ENCODE measurements around the gene ZNF497.
"Not testable (repeated sequence)": the region's sequence is repeated elsewhere in the genome, so short reads cannot be mapped to it uniquely, and the experiment has no call there.

Gene ZNF497

DNA sequence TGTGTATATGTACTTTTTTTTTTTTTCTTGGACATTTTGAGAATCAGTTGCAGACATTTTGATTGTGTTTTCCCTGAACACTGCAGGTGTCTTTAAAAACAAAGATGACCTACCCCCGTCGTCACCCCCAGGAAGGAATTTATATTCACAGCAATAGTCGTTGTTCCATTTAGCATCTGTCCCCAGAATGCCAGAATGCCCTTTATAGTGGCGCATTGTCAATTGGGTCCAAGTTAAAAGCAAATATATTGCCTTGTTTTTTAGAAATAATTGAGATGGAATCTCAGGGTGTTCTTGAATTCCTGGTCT is 31.1 kb upstream of the ZNF497 start:
- no peak for DNase-seq

DNA sequence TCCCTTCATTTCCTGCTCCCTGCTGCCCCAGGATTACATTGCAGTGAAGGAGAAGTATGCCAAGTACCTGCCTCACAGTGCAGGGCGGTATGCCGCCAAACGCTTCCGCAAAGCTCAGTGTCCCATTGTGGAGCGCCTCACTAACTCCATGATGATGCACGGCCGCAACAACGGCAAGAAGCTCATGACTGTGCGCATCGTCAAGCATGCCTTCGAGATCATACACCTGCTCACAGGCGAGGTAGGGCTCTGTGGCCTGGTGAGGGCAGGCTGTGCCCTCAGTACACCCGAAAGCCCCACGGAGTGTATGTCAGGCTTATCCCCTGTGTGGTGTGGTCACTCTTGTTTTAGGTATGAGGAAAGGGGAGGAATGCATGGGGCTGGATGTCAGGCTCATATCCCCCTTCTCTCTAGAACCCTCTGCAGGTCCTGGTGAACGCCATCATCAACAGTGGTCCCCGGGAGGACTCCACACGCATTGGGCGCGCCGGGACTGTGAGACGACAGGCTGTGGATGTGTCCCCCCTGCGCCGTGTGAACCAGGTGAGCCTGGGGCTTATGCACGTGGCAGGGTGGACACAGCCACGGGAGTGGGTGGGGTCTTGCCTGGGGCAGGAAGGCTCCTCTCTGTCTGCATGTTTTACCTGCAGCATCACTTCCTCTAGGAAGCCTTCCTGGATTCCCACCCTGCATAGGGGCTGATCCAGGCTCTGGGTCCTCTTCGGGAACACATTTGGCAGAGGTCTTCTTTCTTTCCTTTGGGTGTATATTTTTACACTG is 30.6 kb upstream of the ZNF497 start:
- no peak for DNase-seq

DNA sequence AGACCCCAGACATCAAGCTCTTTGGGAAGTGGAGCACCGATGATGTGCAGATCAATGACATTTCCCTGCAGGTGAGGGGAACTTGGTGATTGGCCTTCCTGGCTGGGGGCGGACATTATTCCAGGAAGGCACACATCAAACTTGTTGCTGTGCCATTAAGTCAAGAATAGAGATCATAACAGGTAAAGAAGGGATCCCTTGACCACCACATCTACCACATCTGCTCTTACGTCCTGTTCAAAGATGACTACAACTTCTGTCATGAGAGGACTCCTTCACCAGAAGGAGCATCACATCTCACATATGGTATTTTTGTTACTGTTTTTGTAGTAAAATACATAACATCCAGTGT is 25.6 kb upstream of the ZNF497 start:
- DNase-seq: no peak

DNA sequence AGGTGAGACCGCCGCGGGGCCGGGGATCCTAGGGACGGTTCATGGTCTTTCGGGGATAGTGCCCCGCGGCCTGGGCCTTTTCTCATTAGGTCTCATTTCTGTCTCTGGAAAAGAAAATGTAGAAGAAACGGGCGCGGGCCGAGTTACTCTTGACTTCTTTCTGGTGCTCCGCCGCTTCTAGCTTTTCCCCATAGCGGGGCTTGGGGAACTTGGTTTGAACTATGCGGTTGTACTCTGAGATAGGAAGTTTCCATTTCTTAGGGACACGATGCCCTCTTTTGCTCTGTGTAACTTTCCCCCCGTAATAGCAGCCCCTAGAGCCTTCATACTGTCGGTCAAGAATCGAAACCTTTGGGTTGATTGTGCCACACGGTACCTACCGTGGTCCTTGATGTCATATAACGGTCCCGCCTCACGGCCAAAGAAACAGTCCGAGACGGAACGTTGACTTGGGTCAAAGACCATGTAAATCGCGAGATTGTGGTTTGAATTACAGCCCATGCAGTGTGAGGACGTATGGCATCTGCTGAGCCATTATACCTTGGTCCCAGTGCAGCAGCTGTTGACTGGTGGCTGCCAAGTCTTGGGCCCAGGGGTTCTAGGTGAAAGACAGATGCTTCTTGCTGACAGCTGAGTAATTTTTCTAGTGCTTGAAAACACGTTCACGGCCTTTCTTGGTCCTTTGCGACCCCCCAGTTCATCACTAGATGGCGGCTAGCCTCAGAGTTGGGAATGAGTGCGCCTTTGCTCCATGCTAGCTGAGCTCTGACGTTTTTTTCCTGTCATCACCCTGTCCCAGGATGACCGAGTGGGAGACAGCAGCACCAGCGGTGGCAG is 25.0 kb upstream of the ZNF497 start:
- DNase-seq: no peak

DNA sequence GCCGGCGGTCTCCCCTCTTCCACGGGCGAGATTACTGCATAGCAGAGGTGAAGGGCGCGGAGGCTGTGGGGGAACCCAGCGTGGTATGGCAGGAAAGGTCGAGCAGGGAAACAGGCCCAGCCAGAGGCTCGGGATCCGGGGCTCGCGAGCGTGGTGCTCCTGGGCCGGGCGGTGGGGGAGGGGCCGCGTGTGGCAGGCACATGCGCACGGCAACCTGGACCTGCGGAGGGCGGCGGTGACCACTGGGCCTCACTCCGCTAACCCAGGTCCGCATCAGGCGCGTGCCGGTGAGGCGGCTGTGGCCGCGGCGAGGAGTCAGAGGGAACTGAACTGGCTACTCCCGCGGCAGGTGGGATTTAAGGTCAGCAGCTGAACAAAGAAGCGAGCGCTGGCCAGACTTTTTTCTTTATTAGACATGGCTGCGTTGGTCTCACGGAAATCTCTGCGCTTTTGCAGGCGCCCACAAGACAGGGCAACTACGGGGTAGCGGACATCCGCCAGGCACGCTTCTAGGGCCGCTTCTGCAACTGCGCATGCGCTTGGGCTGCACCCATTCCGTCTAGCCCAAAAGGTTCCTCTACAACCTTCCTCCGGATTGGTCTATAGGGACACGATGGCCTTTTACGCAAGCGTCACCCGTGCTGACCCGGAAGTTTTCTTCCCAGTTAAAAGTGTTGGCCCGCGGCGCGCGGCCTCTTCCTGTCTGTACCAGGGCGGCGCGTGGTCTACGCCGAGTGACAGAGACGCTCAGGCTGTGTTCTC is 24.2 kb upstream of the ZNF497 start, which contains the start of gene RPS5:
RPS5 (plus strand) TSS at position 694 of the 762 bp plus-strand sequence. CDS start 869 bp downstream, outside the sequence.
- peak; percentile 96 for DNase-seq

DNA sequence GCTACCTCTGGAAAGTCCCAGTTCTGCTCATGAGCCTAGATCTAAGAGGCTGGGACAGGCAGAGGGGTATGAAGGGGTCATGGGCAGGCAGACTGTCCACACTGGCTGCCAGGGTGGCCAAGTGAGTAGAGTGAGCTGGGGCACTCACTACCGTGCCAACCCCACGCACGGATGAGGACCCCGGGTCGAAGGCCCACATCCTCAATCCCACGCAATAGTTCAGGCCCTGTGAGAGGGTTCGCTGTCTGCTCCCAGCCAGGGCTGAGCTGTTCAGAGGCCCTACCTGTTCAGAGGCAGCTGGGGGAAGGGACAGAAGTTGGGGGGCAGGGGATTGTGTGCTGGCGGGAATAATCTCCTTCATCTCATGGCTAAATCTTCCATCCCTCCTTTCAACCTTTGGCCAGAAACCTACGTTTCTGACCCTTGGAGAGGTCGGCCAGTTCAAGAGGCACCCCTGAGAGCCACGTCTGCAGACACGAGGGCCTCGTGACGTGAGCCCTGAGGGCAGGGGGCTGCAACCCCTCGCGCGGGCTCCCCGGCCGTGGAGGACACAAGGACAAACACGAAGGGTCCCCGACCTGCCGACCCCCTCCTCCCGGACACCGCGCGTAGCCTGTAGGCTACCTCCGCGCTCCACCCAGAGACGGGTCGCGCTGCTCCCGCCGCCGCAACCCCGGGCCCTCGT is 23.5 kb upstream of the ZNF497 start:
- DNase-seq: no peak

DNA sequence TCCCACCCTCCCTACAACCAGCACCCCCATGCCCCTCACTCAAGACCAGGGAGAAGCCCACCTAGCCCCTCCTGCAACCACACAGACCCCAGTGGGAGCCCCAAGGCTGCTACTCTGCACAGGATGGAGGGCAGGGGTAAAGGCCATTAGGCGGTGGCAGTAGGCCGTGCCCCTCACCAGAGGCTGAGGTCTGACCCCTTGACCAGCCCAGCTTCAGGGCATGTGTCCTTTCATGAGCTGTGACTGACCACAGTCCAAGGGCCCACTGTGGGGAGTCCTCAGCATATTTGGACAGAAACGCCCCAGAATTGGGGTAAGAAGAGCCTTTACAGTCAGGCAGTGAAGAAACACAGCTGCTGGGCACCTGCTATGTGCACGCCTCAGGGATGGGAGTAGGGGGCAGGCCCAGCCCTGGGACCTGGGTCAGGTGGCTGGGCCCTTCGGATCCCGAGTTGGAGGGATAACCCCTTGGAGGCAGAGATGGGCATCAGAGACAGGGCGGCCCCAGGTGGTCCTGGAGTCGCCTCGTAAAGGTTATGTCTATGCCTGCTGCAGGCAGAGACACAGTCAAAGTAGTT is 22.9 kb upstream of the ZNF497 start:
- DNase-seq: no peak

DNA sequence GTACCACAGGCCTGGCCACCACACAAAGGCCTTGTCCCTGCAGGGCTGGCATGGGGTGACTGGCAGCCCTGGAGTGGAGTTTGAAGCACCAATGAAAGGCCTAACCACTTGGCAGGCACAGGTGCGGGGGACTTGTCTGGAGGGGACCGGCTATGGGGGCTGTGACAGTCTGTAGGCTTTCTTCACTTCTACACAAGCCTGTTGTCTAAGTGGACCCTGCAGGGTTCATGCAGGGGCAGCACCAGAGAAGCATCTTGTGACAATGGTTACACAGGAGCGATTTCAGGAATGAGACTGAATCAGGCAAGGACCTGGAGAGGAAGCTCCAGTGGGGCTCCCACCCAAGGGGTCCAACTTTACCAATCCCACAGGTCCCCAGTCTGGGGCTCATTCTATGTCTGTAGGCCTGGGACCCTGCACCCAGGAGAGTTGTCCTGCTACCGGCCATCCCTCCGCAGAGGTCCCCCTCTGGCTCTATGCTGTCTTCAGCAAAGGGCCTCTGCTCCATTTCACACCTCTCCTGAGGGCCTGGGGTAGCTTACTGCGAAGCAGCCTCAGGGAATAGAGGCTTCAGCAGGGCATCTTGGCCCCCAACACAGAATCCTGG is 20.5 kb upstream of the ZNF497 start:
- no peak for DNase-seq

DNA sequence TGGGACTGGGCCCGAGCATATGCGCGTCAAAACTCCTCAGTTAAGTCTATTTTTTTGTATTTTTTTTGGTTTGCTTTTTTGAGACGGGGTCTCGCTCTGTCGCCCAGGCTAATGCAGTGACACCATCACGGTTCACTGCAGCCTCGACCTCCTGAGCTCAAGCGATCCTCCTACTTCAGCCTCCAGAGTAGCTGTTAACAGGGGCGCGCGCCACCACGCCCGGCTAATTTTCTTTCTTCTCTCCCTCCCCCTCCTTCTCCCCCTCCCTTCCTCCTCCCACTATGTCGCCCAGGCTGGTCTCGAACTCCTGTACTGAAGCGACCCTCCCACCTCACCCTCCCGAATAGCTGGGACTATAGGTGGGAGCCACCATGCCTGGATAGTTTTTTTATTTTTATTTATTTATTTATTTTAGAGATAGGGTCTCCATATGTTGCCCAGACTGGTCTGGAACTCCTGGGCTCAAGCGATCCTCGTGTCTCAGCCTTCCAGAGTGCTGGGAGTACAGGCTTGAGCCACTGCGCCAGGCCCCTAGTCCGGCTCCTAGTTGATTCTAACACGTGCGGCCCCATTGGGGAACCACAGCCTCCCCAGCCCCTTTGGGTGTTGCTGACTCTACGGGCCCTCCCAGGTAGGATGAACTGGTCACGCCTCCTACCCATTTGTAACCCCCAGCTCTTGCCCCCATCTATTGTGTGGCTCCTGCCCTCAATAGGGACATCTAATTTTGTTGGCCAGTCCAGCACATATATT is 19.1 kb upstream of the ZNF497 start:
- no peak for DNase-seq

DNA sequence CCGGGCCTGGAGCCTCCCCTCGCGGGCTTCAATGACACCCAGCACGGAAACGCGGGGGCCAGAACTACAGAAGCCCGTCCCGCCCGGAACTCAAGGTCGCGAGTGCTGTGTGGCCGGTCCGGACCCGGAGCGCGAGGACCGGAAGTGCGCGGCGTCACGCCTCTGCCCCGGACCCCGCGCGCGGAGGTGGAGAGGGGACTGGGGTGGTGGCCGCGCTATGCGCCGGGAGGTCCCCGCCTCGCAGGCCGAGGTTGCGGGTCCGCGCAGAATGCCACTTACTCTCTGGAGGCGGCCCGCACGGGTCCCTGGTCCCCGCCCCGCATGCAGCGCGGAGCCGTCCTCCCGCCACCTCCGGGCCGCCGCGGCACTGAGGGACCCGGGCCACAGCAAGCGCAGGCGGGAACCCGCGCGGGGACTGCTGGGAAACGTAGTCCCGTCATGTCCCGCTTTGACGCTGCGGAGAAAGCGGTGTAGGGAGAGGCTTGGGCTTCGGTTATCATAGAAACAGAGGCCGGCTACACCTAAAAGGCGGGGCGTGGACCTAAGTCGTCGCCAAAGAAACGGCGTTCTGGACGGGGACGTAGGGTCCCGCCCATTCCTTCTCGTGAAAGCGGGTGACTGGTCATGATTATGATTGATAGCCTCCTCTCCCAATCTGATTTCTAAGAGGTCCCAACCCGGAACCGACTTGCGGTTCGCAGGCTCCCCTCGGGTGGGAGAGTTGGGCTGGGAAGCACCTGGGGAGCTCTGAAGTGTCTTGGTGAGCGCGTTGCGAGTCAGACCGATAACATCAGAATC is 18.3 kb upstream of the ZNF497 start, which contains the start of gene ZNF837:
ZNF837 (minus strand) TSS at position 369 of the 798 bp plus-strand sequence. CDS start 11,698 bp downstream, outside the sequence.
- peak; percentile 96 for DNase-seq

DNA sequence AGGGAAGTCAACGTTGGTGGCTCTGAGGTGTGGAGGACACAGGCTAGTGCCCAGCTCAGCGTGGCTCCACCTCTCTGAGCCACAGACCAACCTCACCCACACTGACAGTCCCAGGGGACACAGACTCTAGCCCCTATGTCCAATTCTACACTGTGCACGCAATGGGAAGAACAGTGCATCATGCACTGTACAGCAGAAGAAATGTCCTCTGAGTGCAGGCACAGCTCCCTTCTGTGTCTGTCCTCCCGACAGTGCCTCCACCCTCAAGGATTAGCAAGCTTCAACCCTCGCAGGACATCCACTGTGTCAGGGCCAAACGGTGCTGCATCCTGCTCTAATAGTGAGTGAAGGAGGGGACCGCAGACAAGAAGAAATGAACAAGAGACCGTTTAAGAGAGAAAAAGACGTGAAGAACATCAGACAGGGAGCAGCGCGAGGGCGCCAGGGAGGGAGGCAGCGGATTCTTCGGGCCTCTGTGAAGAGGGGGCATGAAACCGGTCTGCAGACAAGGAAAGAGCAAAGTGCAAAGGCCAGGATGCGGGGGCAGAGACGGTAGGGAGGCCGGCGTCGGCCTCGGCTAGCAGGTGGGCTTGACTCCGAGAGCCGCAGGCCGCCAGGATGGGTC is 17.6 kb upstream of the ZNF497 start:
- no peak for DNase-seq

DNA sequence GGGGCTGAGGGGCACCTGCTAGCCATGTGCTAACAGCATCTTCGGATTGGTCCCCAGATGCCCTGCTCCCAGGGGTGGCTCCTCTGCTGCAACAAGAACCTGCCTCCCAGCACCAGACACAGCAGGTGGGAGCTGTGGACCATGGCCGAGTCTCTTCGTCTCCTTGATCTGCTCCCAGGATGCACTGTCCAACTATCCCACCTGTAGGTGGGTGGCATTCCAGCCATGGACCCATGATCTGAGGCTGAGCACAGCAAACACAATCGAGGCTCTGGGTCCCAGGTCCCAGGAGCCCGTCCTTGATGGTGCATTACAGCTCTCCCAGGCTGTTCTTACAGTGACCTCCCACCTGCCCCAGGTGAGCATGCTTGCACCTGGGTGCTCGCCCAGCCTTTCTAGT is 16.7 kb upstream of the ZNF497 start:
- DNase-seq: no peak

DNA sequence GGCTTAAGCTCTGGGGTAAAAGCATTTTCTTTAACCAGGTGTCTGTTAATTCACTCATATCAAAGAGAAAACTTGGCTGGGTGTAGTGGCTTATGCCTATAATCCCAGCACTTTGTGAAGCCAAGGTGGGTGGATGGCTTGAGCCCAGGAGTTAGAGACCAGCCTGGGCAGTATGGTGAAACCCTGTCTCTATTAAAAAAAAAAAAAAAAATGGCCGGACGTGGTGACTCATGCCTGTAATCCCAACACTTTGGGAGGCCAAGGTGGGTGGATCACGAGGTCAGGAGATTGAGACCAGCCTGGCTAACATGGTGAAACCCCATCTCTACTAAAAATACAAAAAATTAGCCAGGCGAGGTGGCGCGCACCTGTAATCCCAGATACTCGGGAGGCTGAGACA is 14.2 kb upstream of the ZNF497 start:
- DNase-seq: not testable (repeated sequence)

DNA sequence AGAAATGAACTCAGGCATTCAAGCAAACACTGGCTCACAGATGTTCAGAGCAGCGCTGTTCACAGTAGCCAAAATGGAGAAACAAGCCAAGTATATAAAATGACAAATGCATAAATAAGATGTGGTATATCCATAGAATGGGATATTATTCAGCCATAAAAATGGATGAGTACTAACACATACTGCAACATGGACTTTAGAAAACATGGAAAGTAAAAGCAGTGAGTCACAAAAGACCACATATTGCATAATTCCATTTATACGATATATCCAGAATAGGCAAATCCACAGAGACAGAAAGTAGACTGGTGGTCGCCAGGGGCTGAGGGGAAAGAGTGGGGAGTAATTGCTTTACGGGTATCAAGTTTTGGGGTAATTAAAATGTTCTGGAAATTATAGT is 11.6 kb upstream of the ZNF497 start:
- no peak for DNase-seq

DNA sequence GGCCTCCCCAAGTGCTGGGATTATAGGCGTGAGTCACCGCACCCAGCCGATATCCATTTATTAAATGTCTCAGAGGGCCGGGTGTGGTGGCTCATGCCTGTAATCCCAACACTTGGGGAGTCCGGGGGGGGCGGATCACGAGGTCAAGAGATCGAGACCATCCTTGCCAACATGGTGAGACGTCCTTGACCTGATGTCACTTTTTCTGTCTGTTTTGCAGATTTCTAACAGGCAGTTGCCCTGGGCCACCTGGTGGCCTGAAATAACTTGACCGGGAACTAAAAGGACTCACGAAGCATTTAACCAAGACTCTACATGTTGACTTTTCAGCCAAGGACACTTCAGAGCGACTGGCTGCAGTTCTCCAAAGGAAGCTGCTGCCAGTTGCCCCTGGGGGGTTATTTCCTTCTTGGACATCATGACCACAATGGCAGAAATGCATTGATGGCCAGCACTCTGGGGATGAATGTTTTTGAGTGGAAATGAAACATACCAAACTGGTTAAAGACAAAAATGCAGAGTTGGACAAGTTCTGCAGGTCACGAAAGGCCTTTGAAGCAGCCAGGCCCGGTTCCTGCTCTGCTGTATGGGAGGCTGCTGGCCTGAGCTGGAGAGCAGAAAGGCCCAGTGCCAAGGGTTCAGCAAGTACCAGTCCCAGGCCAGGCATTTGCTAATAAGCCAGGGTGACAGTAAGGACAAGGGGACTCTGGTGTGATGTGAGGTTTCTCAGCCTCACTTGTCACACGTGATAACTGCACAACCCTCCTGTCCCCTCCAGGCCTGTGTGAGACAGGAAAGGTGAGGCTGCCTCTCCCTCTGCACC is 10.0 kb upstream of the ZNF497 start:
- DNase-seq: no peak

DNA sequence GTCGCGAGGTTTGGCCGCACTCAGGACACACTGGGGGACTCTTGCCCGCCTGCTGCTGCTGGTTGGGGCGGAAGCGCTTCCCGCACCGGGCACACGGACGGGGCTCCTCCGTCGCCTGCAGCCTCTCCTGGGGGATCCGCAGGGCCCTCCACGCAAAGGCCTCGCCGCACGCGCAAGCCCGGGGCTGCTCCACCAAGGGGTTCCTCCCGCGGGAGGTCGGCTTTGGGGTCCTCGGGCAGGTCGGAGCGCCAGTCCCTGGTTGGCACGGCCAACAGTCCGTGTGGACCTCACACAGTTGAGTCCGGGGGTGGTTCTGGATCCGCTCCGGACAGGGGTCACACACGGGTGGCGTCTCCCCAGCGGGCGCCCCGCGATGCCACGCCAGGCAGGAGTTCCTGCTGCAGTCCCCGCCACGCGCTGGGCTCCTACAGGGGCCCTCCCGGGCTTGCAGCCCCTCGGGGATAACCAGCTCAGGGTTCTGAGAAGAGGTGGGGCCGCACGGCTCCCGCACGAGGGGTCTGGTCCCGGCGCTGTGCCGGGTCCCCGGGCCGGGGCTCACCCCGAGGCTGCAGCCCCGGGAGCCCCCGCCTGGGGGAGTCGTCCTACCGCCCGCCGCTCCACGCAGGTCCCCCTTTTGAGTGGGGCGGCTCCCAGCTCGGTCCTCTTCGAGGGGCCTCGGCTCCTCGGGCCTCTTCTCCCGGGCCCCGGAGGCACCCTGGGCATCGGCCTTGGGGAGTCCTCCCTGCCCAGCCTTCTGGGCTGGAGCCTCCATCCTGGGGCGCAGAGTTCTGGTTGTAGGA is 6.2 kb upstream of the ZNF497 start:
- DNase-seq: no peak

DNA sequence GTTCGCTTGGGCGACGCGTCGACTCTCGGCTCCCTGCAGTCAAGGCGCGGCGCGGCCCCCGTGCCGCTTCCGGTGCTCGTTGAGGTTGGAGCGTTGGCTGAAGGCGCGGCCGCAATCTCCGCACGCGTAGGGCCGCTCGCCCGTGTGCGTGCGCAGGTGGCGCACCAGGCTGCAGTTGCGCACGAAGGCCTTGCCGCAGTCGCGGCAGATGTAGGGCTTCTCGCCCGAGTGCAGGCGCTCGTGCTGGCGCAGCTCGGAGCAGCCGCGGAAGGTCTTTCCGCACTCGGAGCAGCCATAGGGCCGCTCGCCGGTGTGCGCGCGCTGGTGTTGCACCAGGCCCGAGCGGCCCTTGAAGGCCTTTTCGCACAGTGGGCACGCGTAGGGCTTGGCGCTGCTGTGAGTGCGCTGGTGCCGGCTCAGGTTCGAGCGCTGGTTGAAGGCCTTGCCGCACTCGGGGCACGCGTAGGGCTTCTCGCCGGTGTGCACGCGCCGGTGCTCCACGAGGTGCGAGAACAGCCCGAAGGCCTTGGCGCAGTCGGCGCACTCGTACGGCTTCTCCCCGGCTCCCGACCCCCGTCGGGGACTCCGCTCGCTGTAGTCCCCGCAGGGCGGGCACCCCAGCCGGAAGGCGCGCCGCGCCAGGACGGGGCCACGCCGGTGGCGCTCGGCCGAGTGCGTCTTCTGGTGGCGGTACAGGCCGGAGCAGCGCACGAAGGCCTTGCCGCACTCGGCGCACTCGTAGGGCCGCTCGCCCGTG is 5.3 kb upstream of the ZNF497 start:
- DNase-seq: no peak
